IMR-90 (cell line): ENCODE data around the gene ZNF750. TPM values are rescaled to one million over a fixed set of nuclear protein-coding genes. Genes with fewer than 3 reads are reported as not detected.

ENCODE experiments used
- ATAC-seq: fragments of 200-7000 bp; cut with Tn5 transposase; 2 replicates; pipeline ENCODE4 v1.9.1; 2020; ENCODE audit warnings: low read depth, mild to moderate bottlenecking, moderate library complexity
- BruUV-seq: library from RNA; stranded (reverse); fragments of 400-500 nt; replicated peaks from 2 replicates; lab custom pipeline; 2021; lab: Mats Ljungman, UMichigan
- CTCF ChIA-PET: fragments of 300-600 bp; formaldehyde crosslinking; extraction: SDS; loops from one replicate; lab custom pipeline; 2021; ENCODE audit warnings: antibody characterized with exemption; lab: Yijun Ruan, JAX
- POLR2A ChIA-PET: fragments of 300-600 bp; sonication (Branson Sonifier 250); formaldehyde crosslinking; loops from one replicate; lab custom pipeline; 2022; ENCODE audit warnings: antibody characterized with exemption; ENCODE audit not compliant: unreplicated experiment; lab: Charles Lee
- DNase-seq: peaks from one replicate; pipeline ENCODE4 v3.0.0; 2013
- H2AFZ ChIP-seq: replicated peaks from 2 replicates; pipeline ENCODE3; 2013; ENCODE audit warnings: low read length, mild to moderate bottlenecking; ENCODE audit not compliant: poor library complexity
- H2AK5ac ChIP-seq: 2 replicates; pipeline ENCODE4 v1.6.1; 2013; ENCODE audit warnings: low read depth, low read length, inconsistent platforms
- H2AK9ac ChIP-seq: replicated peaks from 2 replicates; pipeline ENCODE3; 2013; ENCODE audit warnings: mild to moderate bottlenecking, low read depth, low read length, moderate library complexity; ENCODE audit not compliant: poor library complexity
- H2BK120ac ChIP-seq: 2 replicates; pipeline ENCODE4 v1.6.1; 2013; ENCODE audit warnings: low read depth, low read length, inconsistent platforms
- H2BK15ac ChIP-seq: 3 replicates; pipeline ENCODE4 v1.6.1; 2013; ENCODE audit warnings: low read depth, low read length, inconsistent platforms
- H2BK20ac ChIP-seq: 2 replicates; pipeline ENCODE4 v1.6.1; 2013; ENCODE audit warnings: low read depth, mild to moderate bottlenecking, inconsistent platforms, low read length, moderate library complexity
- H2BK5ac ChIP-seq: 2 replicates; pipeline ENCODE4 v1.6.1; 2013; ENCODE audit warnings: mild to moderate bottlenecking, low read depth, low read length, inconsistent platforms; ENCODE audit not compliant: poor library complexity, severe bottlenecking
- H3K14ac ChIP-seq: replicated peaks from 2 replicates; pipeline ENCODE4 v1.6.1; 2013; ENCODE audit warnings: low read depth, low read length, inconsistent platforms
- H3K18ac ChIP-seq: 2 replicates; pipeline ENCODE4 v1.6.1; 2013; ENCODE audit warnings: low read depth, low read length, control low read depth
- H3K23ac ChIP-seq: 2 replicates; pipeline ENCODE4 v1.6.1; 2013; ENCODE audit warnings: low read depth, low read length, inconsistent platforms
- H3K27ac ChIP-seq: 2 replicates; pipeline ENCODE4 v1.5.1; 2013; ENCODE audit warnings: mild to moderate bottlenecking, control low read depth, low read length; ENCODE audit not compliant: insufficient read depth
- H3K27me3 ChIP-seq: 2 replicates; pipeline ENCODE4 v1.6.1; 2013; ENCODE audit warnings: low read length; ENCODE audit not compliant: control insufficient read depth, insufficient read depth
- H3K36me3 ChIP-seq: 2 replicates; pipeline ENCODE4 v1.6.1; 2013; ENCODE audit warnings: low read length, mixed read lengths; ENCODE audit not compliant: control insufficient read depth, insufficient read depth
- H3K4ac ChIP-seq: 2 replicates; pipeline ENCODE4 v1.6.1; 2013; ENCODE audit warnings: low read depth, low read length, inconsistent platforms
- H3K4me1 ChIP-seq: 2 replicates; pipeline ENCODE4 v1.6.1; 2013; ENCODE audit warnings: low read length, mixed read lengths; ENCODE audit not compliant: control insufficient read depth, insufficient read depth
- H3K4me2 ChIP-seq: 2 replicates; pipeline ENCODE4 v1.6.1; 2013; ENCODE audit warnings: low read depth, mild to moderate bottlenecking, control low read depth, low read length, moderate library complexity
- H3K4me3 ChIP-seq: 2 replicates; pipeline ENCODE4 v1.5.1; 2013; ENCODE audit warnings: low read depth, mild to moderate bottlenecking, control low read depth, low read length, moderate library complexity; ENCODE audit not compliant: insufficient read depth
- H3K56ac ChIP-seq: 2 replicates; pipeline ENCODE4 v1.6.1; 2013; ENCODE audit warnings: low read length, inconsistent platforms; ENCODE audit not compliant: insufficient read depth; ENCODE audit errors: extremely low read depth
- H3K79me1 ChIP-seq, 2 experiments: 2 replicates each; pipeline ENCODE4 v1.6.1; 2013; ENCODE audit warnings: low read length in 2 of 2, inconsistent platforms in 1 of 2, low read depth in 1 of 2
- H3K9ac ChIP-seq: 2 replicates; pipeline ENCODE4 v1.6.1; 2013; ENCODE audit warnings: low read depth, low read length, control low read depth
- H3K9me1 ChIP-seq: 2 replicates; pipeline ENCODE4 v1.6.1; 2013; ENCODE audit warnings: low read length, inconsistent platforms; ENCODE audit not compliant: insufficient read depth
- H3K9me3 ChIP-seq: 2 replicates; pipeline ENCODE4 v1.6.1; 2013; ENCODE audit warnings: low read length; ENCODE audit not compliant: control insufficient read depth, insufficient read depth
- H4K20me1 ChIP-seq: 2 replicates; pipeline ENCODE4 v1.6.1; 2013; ENCODE audit warnings: low read length, inconsistent platforms; ENCODE audit not compliant: insufficient read depth
- H4K5ac ChIP-seq: 2 replicates; pipeline ENCODE4 v1.6.1; 2013; ENCODE audit warnings: mild to moderate bottlenecking, low read depth, low read length, control low read depth
- H4K8ac ChIP-seq, 2 experiments: 2 replicates each; pipeline ENCODE4 v1.6.1; 2013; ENCODE audit warnings: low read depth in 2 of 2, low read length in 2 of 2, control low read depth in 1 of 2, inconsistent platforms in 1 of 2
- H4K91ac ChIP-seq: 2 replicates; pipeline ENCODE4 v1.6.1; 2013; ENCODE audit warnings: low read depth, low read length, inconsistent platforms; ENCODE audit not compliant: insufficient read depth
- CEBPB ChIP-seq: IDR thresholded peaks from 2 replicates; pipeline ENCODE4 v1.6.1; 2012; ENCODE audit warnings: low read depth, low read length, improper control_type of control experiment
- CTCF ChIP-seq: conservative IDR thresholded peaks from 2 replicates; pipeline ENCODE4 v1.5.1; 2012; ENCODE audit warnings: mild to moderate bottlenecking, low read depth, low read length, improper control_type of control experiment
- ELK1 ChIP-seq: fragments of 150-350 bp; IDR thresholded peaks from 2 replicates; pipeline ENCODE4 v1.6.1; 2016; ENCODE audit warnings: low read depth, mild to moderate bottlenecking, low read length, moderate library complexity, borderline replicate concordance
- MAFK ChIP-seq: IDR thresholded peaks from 2 replicates; pipeline ENCODE4 v1.6.1; 2012; ENCODE audit warnings: low read depth, low read length, improper control_type of control experiment
- MXI1 ChIP-seq: IDR thresholded peaks from 2 replicates; pipeline ENCODE4 v1.6.1; 2012; ENCODE audit warnings: low read depth, mild to moderate bottlenecking, low read length, moderate library complexity, borderline replicate concordance
- NFE2L2 ChIP-seq: fragments of 150-350 bp; IDR thresholded peaks from 2 replicates; pipeline ENCODE4 v1.6.1; 2016; ENCODE audit warnings: low read depth, mild to moderate bottlenecking, low read length
- RFX5 ChIP-seq: IDR thresholded peaks from 2 replicates; pipeline ENCODE4 v1.8.0; 2012; ENCODE audit warnings: low read depth, mild to moderate bottlenecking, low read length, moderate library complexity
- WGBS, 2 experiments: methylation state at CpG; one replicate each; pipeline versions ENCODE4 v1.1.5 to v1.1.7; 2013; ENCODE audit warnings: missing lambda C conversion rate in 2 of 2; ENCODE audit not compliant: insufficient read length in 1 of 2; ENCODE audit errors: extremely low coverage in 2 of 2; 5-methylcytosine and 5-hydroxymethylcytosine counted together
- dilution Hi-C: fragments of 300-500 bp; cut with HindIII; formaldehyde crosslinking; loops from one replicate; pipeline ENCODE4 v1.14.3; 2018; ENCODE audit warnings: low sequenced_read_pairs; ENCODE audit not compliant: unreplicated experiment
- in situ Hi-C: fragments of 300-500 bp; cut with MboI; formaldehyde crosslinking; loops from 3 replicates; pipeline ENCODE4 v1.14.3; 2019; ENCODE audit warnings: low sequenced_read_pairs, inconsistent platforms, mixed read lengths
- intact Hi-C: fragments of 100-400 bp; cut with micrococcal nuclease; formaldehyde crosslinking; loops from 2 replicates; pipeline ENCODE4 v1.10.0; 2022
- polyA plus RNA-seq, 3 experiments: library from polyadenylated mRNA; depleted of rRNA; stranded (reverse); fragments of >200 nt; gene quantifications; 2 replicates each; pipeline ENCODE4 v1.2.3, GENCODE V29; 2012; ENCODE audit warnings: low replicate concordance in 1 of 3
- total RNA-seq: library from RNA; depleted of rRNA; stranded (reverse); fragments of >200 nt; gene quantifications from 2 replicates; pipeline ENCODE4 v1.2.3, GENCODE V29; 2012

Gene ZNF750
- total and polyA plus RNA-seq, 2 of the 4 experiments (the other 2 are of a cell fraction), result not detected

DNA sequence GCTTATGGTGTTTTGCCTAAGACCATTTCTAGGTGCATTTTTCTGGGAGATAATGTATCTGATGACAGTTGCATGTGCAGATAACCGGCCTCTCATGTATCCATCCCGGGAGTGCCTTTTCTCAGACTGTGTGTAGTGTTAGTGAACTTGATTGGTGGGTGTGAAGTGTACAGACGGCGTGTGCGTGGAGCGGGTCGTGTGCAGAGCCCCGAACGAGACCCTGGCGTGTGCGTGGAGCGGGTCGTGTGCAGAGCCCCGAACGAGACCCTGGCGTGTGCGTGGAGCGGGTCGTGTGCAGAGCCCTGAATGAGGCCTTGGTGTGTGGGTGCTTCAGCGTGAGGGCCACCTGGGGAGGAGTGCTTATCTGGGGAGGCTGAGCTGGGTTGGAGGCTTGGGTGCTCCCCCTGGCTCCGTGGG, 28.9 kb upstream of the ZNF750 start:
- ATAC-seq, result no peak
- H2BK5ac ChIP-seq, result no peak overlapping the region
- no peak overlapping the region for H3K4ac ChIP-seq
- ChIA-PET POLR2A (no interaction called here), CTCF (no interaction called here)
- H2AK9ac ChIP-seq, result no peak overlapping the region
- no peak overlapping the region for H3K23ac ChIP-seq
- H2BK120ac ChIP-seq, result no peak overlapping the region
- H3K9me3 ChIP-seq, result no peaks in the 10 kb centered on the region
- H3K14ac ChIP-seq, result no peak overlapping the region
- H4K91ac ChIP-seq, result no peak overlapping the region
- H3K79me1 ChIP-seq, result peaks cover 4 to 51% of the 10 kb centered on the region in 2 experiments
- H4K8ac ChIP-seq, result no peak overlapping the region
- H3K18ac ChIP-seq, result no peak overlapping the region
- dilution Hi-C loops (no loop called here), in situ Hi-C loops (no loop called here), intact Hi-C loops (no loop called here)
- 88% methylated on average over 15 of the region's 21 CpGs; no CpG with 5 or more reads in 1 of the 2 experiments for WGBS, 2 experiments
- no peak overlapping the region for H2AFZ ChIP-seq
- no peak overlapping the region for H3K56ac ChIP-seq
- H3K4me2 ChIP-seq, result no peak overlapping the region
- no peak for DNase-seq
- no peak overlapping the region for H4K5ac ChIP-seq
- no peak for TF ChIP-seq CTCF
- TF ChIP-seq RFX5, result no peak
- no peak for TF ChIP-seq NFE2L2
- no peak for TF ChIP-seq MXI1
- no peak for TF ChIP-seq MAFK
- TF ChIP-seq CEBPB, result no peak
- TF ChIP-seq ELK1, result no peak
- H3K27ac ChIP-seq, result no peak overlapping the region
- peaks cover 11% of the 10 kb centered on the region for H3K9me1 ChIP-seq
- BruUV-seq, result no TSS peak
- no peak overlapping the region for H2BK20ac ChIP-seq
- no peak overlapping the region for H3K4me3 ChIP-seq
- no peak overlapping the region for H2BK15ac ChIP-seq
- peaks cover 16% of the 10 kb centered on the region for H3K4me1 ChIP-seq
- peaks cover 7% of the 10 kb centered on the region for H4K20me1 ChIP-seq
- H3K36me3 ChIP-seq, result peaks cover 13% of the 10 kb centered on the region
- H3K27me3 ChIP-seq, result no peaks in the 10 kb centered on the region
- no peak overlapping the region for H2AK5ac ChIP-seq
- no peak overlapping the region for H3K9ac ChIP-seq
